AG10803 (cell line): ENCODE measurements around the gene KRTAP5-3.
"Not testable (repeated sequence)": the region's sequence is repeated elsewhere in the genome, so short reads cannot be mapped to it uniquely, and the experiment has no call there.

Experiments used
- DNase-seq: peaks from one replicate; pipeline ENCODE4 v3.0.0; 2010; ENCODE audit warnings: low read depth
- H3K4me3 ChIP-seq: 2 replicates; pipeline ENCODE4 v1.5.1; 2011; ENCODE audit warnings: mild to moderate bottlenecking, low read length, control low read depth
- TF ChIP-seq, protein P1 (sequence below): conservative IDR thresholded peaks from 2 replicates; pipeline ENCODE4 v1.5.1; 2011; ENCODE audit warnings: mild to moderate bottlenecking, low read length, control low read depth, inconsistent platforms

Gene KRTAP5-3

GRCh38 chr11:1597331-1597993, 10.8 kb downstream of the KRTAP5-3 start:
- no peak for DNase-seq
- H3K4me3 ChIP-seq = no peak overlapping the region
- TF ChIP-seq, protein P1, sequence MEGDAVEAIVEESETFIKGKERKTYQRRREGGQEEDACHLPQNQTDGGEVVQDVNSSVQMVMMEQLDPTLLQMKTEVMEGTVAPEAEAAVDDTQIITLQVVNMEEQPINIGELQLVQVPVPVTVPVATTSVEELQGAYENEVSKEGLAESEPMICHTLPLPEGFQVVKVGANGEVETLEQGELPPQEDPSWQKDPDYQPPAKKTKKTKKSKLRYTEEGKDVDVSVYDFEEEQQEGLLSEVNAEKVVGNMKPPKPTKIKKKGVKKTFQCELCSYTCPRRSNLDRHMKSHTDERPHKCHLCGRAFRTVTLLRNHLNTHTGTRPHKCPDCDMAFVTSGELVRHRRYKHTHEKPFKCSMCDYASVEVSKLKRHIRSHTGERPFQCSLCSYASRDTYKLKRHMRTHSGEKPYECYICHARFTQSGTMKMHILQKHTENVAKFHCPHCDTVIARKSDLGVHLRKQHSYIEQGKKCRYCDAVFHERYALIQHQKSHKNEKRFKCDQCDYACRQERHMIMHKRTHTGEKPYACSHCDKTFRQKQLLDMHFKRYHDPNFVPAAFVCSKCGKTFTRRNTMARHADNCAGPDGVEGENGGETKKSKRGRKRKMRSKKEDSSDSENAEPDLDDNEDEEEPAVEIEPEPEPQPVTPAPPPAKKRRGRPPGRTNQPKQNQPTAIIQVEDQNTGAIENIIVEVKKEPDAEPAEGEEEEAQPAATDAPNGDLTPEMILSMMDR = no peak

DNA sequence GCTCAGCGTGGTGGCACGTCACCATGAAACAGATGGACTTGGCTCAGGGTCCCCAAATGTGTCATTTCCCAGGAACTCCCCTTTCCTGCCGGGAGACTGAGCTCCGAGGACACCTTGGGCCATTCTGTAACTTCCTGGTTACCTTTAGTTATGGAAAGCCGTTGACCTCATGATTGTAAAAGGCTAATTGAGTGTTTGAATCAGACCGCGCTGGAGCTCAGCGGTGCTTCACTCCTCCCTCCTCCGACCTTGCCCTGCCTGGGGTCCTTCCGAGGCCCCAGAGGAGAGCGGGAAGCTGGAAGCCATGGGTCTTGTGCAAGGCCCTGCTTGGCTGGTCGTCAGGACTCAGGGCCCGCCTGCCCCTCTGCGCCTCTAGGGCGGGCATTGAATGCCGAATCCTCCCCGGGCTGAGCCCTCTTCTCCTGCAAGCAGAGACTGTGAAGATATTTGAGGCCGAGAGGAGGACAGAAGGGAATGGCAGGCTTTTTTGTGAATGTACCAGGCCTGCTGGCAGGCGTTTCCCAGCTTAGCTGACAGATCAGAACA, 11.6 kb downstream of the KRTAP5-3 start:
- not testable (repeated sequence) for DNase-seq, H3K4me3 ChIP-seq

GRCh38 chr11:1595994-1596575, 12.2 kb downstream of the KRTAP5-3 start:
- not testable (repeated sequence) for DNase-seq, H3K4me3 ChIP-seq

DNA sequence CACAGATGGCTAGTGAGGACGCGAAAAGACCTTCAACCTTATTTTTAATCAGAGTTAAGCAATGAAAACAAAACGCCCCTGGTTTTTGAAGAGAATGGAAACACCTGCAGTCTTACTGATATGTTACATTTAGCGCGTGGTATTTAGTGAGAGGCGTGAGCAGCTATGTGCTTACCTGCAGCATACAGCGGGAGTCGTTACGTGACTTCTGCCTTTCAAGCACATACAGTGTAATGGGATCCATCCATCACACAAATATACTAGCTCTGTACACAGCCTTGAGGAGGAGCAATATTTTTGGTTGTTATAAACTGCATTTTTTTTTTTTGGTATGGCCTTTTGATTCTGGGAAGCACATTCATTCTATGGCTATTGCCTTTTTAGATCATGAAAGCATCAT, 15.6 kb downstream of the KRTAP5-3 start:
- DNase-seq = no peak
- H3K4me3 ChIP-seq = no peak overlapping the region
- TF ChIP-seq, protein P1 = no peak

- TF ChIP-seq, protein P1 = no peak
- H3K4me3 ChIP-seq = no peak overlapping the region
- no peak for DNase-seq
Measured at GRCh38 chr11:1589996-1590395, 18.3 kb downstream of the KRTAP5-3 start.

GRCh38 chr11:1589191-1589963, 18.9 kb downstream of the KRTAP5-3 start:
- not testable (repeated sequence) for DNase-seq, H3K4me3 ChIP-seq

GRCh38 chr11:1586699-1587098, 21.6 kb downstream of the KRTAP5-3 start:
- DNase-seq = no peak
- no peak overlapping the region for H3K4me3 ChIP-seq

GRCh38 chr11:1584661-1585370, 23.4 kb downstream of the KRTAP5-3 start, which contains the start of gene KRTAP5-1:
KRTAP5-1 (minus strand) TSS chr11:1585283; CDS start chr11:1585249, 34 bp downstream.
- DNase-seq, H3K4me3 ChIP-seq: not testable (repeated sequence)

More at GRCh38 chr11:1586699-1587098, 21.6 kb downstream of the KRTAP5-3 start:
- TF ChIP-seq, protein P1 = no peak

DNA sequence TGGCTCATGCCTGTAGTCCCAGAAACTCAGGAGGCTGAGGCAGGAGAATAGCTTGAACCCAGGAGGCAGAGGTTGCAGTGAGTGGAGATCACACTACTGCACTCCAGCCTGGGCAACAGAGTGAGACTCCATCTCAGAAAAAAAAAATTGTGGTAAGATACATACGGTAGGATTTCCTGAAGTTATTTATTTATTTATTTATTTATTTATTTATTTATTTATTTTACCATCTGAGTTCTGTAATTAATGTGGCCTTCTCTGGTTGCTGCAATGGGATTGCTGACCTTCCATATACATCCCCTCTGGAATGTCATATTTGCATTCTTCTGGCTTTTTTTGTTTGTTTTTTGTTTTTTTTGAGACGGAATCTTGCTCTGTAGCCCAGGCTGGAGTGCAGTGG, 25.4 kb downstream of the KRTAP5-3 start:
- not testable (repeated sequence) for DNase-seq, H3K4me3 ChIP-seq
